HG02840 (cell line): ENCODE data around the gene PLET1.
"Not testable (repeated sequence)": the region's sequence is repeated elsewhere in the genome, so short reads cannot be mapped to it uniquely, and the experiment has no call there.

ENCODE experiments used
- ATAC-seq: cut with Tn5 transposase; IDR thresholded peaks from one replicate; pipeline ENCODE4 v1.9.1; 2021; ENCODE audit warnings: mild to moderate bottlenecking, moderate library complexity, moderate number of reproducible peaks; ENCODE audit not compliant: unreplicated experiment, low FRiP score

The PLET1 gene

GRCh38 chr11:112216561-112217105, 44.0 kb downstream of the PLET1 start:
- ATAC-seq, result no peak

GRCh38 chr11:112215621-112216020, 45.0 kb downstream of the PLET1 start:
- no peak for ATAC-seq

GRCh38 chr11:112213753-112214152, 46.9 kb downstream of the PLET1 start:
- no peak for ATAC-seq

GRCh38 chr11:112212710-112213109, 48.0 kb downstream of the PLET1 start:
- no peak for ATAC-seq

GRCh38 chr11:112212290-112212689, 48.4 kb downstream of the PLET1 start:
- no peak for ATAC-seq

- no peak for ATAC-seq
These were observed 49.1 kb downstream of the PLET1 start for GRCh38 chr11:112211536-112211935.

GRCh38 chr11:112210890-112211289, 49.8 kb downstream of the PLET1 start:
- ATAC-seq, result no peak

- ATAC-seq, result no peak
These were observed 54.6 kb downstream of the PLET1 start for GRCh38 chr11:112206071-112206470.

GRCh38 chr11:112200252-112200651, 60.4 kb downstream of the PLET1 start:
- ATAC-seq, result no peak

GRCh38 chr11:112199101-112199500, 61.6 kb downstream of the PLET1 start:
- ATAC-seq, result not testable (repeated sequence)
